Measurements from ENCODE around the gene METTL23.

METTL23 gene

GRCh38 chr17:76702076-76702475 lies 24.6 kb upstream of the METTL23 start:
- Histone ChIP-seq H3K27ac (ENCODE audit: low read depth, low read length, poor library complexity, severe bottlenecking) (no peak overlapping the region), H3K9me3 (ENCODE audit: low read length) (no peaks in the 10 kb centered on the region), H3K79me2 (ENCODE audit: insufficient read depth, low read length) (no peaks in the 10 kb centered on the region), H3K4me3 (ENCODE audit: low read depth, low read length, poor library complexity, severe bottlenecking) (no peak overlapping the region), H3K9ac (ENCODE audit: low read length) (no peak overlapping the region), H3K9me2 (ENCODE audit: low read depth, low read length) (no peaks in the 10 kb centered on the region), H4K20me1 (ENCODE audit: insufficient read depth, low read length) (no peaks in the 10 kb centered on the region), H3F3A (ENCODE audit: insufficient read depth, low read length) (no peaks in the 10 kb centered on the region), H3K4me2 (ENCODE audit: low read length) (no peak overlapping the region), H3K36me3 (ENCODE audit: insufficient read depth, low read length) (no peaks in the 10 kb centered on the region), H2AFZ (ENCODE audit: low read length) (no peak overlapping the region), H3K27me3 (ENCODE audit: insufficient read depth, low read length) (peaks cover 3% of the 10 kb centered on the region; the same call in 1 of the 2 replicates), H3K4me1 (ENCODE audit: insufficient read depth, low read length, severe bottlenecking) (peaks cover 4% of the 10 kb centered on the region)
- TF ChIP-seq, protein P1, sequence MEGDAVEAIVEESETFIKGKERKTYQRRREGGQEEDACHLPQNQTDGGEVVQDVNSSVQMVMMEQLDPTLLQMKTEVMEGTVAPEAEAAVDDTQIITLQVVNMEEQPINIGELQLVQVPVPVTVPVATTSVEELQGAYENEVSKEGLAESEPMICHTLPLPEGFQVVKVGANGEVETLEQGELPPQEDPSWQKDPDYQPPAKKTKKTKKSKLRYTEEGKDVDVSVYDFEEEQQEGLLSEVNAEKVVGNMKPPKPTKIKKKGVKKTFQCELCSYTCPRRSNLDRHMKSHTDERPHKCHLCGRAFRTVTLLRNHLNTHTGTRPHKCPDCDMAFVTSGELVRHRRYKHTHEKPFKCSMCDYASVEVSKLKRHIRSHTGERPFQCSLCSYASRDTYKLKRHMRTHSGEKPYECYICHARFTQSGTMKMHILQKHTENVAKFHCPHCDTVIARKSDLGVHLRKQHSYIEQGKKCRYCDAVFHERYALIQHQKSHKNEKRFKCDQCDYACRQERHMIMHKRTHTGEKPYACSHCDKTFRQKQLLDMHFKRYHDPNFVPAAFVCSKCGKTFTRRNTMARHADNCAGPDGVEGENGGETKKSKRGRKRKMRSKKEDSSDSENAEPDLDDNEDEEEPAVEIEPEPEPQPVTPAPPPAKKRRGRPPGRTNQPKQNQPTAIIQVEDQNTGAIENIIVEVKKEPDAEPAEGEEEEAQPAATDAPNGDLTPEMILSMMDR (IDR thresholded peaks at IDR 0.05; ENCODE audit: low read length) = no peak
- TF ChIP-seq EZH2 (IDR thresholded peaks at IDR 0.05; ENCODE audit: borderline replicate concordance, low read length) = no peak

DNA sequence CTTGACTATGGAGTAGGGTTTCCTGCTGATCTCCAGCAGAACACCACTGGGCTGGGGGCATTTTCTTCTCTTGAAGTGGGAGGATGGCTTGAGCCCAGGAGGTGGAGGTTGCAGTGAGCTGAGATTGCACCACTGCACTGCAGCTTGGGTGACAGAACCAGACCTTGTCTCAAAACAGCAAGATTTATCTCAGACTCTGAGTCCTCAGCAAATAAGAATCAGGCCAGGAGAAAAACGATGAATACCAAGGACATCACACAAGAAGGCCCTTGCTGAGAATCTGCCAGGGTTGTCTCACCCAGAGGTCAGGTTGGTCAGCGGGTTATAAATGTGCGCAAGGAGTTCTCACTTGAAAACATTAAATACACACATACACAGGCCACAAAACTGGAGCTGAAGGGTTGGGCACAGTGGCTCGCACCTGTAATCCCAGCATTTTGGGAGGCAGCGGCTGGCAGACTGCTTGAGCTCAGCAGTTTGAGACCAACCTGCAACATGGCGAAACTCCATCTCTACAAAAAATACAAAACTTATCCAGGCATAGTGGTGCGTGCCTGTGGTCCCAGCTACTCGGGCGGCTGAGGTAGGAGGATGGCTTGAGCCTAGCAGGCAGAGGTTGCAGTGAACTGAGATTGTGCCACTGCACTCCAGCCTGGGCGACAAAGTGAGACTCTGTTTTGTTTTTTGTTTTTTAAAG lies 23.6 kb upstream of the METTL23 start:
- Histone ChIP-seq H3K4me1 (ENCODE audit: insufficient read depth, low read length, severe bottlenecking) (peaks cover 4% of the 10 kb centered on the region), H3K27ac (ENCODE audit: low read depth, low read length, poor library complexity, severe bottlenecking) (no peak overlapping the region), H3K79me2 (ENCODE audit: insufficient read depth, low read length) (no peaks in the 10 kb centered on the region), H3F3A (ENCODE audit: insufficient read depth, low read length) (no peaks in the 10 kb centered on the region), H3K27me3 (ENCODE audit: insufficient read depth, low read length) (peaks cover 3% of the 10 kb centered on the region; the same call in 1 of the 2 replicates), H3K9ac (ENCODE audit: low read length) (no peak overlapping the region), H3K36me3 (ENCODE audit: insufficient read depth, low read length) (no peaks in the 10 kb centered on the region), H4K20me1 (ENCODE audit: insufficient read depth, low read length) (no peaks in the 10 kb centered on the region), H3K9me3 (ENCODE audit: low read length) (no peaks in the 10 kb centered on the region), H3K4me2 (ENCODE audit: low read length) (no peak overlapping the region), H2AFZ (ENCODE audit: low read length) (no peak overlapping the region), H3K9me2 (ENCODE audit: low read depth, low read length) (no peaks in the 10 kb centered on the region), H3K4me3 (ENCODE audit: low read depth, low read length, poor library complexity, severe bottlenecking) (no peak overlapping the region)
- TF ChIP-seq, protein P1 (IDR thresholded peaks at IDR 0.05; ENCODE audit: low read length) = no peak
- TF ChIP-seq EZH2 (IDR thresholded peaks at IDR 0.05; ENCODE audit: borderline replicate concordance, low read length) = no peak

GRCh38 chr17:76704805-76705204 lies 21.8 kb upstream of the METTL23 start:
- TF ChIP-seq, protein P1 (IDR thresholded peaks at IDR 0.05; ENCODE audit: low read length) = no peak
- TF ChIP-seq EZH2 (IDR thresholded peaks at IDR 0.05; ENCODE audit: borderline replicate concordance, low read length) = no peak
- no peaks in the 10 kb centered on the region for H3K79me2 ChIP-seq (ENCODE audit: insufficient read depth, low read length)
- H3K36me3 ChIP-seq (ENCODE audit: insufficient read depth, low read length) = no peaks in the 10 kb centered on the region
- no peak overlapping the region for H3K9ac ChIP-seq (ENCODE audit: low read length)
- H3K9me3 ChIP-seq (ENCODE audit: low read length) = no peaks in the 10 kb centered on the region
- no peak overlapping the region for H3K4me2 ChIP-seq (ENCODE audit: low read length)
- H4K20me1 ChIP-seq (ENCODE audit: insufficient read depth, low read length) = no peaks in the 10 kb centered on the region
- H3F3A ChIP-seq (ENCODE audit: insufficient read depth, low read length) = no peaks in the 10 kb centered on the region
- H3K4me1 ChIP-seq (ENCODE audit: insufficient read depth, low read length, severe bottlenecking) = peaks cover 4% of the 10 kb centered on the region
- no peak overlapping the region for H2AFZ ChIP-seq (ENCODE audit: low read length)
- no peaks in the 10 kb centered on the region for H3K9me2 ChIP-seq (ENCODE audit: low read depth, low read length)
- peaks cover 3% of the 10 kb centered on the region; the same call in 1 of the 2 replicates for H3K27me3 ChIP-seq (ENCODE audit: insufficient read depth, low read length)
- H3K27ac ChIP-seq (ENCODE audit: low read depth, low read length, poor library complexity, severe bottlenecking) = no peak overlapping the region
- no peak overlapping the region for H3K4me3 ChIP-seq (ENCODE audit: low read depth, low read length, poor library complexity, severe bottlenecking)
